GM19467 (cell line): Measurements from ENCODE around the gene ETHE1.
A peak's percentile ranks its signal among the peaks of the same experiment; 100 is the strongest.

Experiments used
- ATAC-seq: cut with Tn5 transposase; IDR thresholded peaks from one replicate; pipeline ENCODE4 v1.9.1; 2021; ENCODE audit warnings: mild to moderate bottlenecking, moderate library complexity; ENCODE audit not compliant: unreplicated experiment

ETHE1 gene, protein sequence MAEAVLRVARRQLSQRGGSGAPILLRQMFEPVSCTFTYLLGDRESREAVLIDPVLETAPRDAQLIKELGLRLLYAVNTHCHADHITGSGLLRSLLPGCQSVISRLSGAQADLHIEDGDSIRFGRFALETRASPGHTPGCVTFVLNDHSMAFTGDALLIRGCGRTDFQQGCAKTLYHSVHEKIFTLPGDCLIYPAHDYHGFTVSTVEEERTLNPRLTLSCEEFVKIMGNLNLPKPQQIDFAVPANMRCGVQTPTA

DNA sequence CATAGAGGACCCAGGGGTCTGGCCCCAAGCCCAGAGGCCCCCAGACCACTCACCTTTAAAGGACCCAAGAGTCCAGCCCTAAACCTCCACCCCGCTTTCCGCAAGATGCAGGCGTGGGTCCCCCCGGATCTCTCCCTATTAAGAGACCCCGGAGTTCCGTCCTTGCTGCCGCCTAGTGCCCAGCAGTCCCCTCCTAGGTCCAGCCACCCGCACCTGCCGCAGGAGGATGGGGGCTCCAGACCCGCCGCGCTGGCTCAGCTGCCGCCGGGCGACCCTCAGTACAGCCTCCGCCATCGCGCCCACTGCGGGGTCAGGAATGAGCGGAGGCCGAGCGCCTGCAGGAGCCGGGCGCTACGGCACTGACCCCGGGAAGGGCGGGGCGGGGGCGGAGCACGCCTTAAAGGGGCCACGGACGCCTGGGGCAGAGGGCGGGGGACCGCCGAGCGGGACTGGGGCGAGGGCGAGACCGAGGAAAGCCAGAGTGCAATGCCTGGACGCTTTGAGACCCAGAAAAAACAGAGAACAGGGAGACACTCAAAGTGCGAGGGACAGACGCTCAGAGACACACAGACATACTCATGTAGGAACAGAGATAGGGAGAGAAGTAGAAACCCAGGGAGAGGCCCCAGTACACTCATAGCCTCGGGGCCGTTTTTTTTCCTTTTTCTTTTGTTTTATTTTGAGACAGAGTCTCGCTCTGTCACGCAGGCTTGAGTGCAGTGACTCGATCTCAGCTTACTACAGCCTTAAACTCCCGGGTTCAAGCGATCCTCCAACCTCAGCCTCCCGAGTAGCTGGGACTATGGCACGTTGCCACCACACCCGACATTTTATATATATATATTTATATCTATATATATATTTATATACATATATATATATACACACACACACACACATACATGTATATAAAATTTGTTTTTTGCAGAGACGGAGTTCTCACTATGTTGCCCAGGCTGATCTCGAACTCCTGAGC lies at the start of gene ETHE1:
ETHE1 (minus strand) TSS at position 318 of the 976 bp plus-strand sequence; CDS start at position 294, 24 bp downstream.
- ATAC-seq: peak; percentile 50

DNA sequence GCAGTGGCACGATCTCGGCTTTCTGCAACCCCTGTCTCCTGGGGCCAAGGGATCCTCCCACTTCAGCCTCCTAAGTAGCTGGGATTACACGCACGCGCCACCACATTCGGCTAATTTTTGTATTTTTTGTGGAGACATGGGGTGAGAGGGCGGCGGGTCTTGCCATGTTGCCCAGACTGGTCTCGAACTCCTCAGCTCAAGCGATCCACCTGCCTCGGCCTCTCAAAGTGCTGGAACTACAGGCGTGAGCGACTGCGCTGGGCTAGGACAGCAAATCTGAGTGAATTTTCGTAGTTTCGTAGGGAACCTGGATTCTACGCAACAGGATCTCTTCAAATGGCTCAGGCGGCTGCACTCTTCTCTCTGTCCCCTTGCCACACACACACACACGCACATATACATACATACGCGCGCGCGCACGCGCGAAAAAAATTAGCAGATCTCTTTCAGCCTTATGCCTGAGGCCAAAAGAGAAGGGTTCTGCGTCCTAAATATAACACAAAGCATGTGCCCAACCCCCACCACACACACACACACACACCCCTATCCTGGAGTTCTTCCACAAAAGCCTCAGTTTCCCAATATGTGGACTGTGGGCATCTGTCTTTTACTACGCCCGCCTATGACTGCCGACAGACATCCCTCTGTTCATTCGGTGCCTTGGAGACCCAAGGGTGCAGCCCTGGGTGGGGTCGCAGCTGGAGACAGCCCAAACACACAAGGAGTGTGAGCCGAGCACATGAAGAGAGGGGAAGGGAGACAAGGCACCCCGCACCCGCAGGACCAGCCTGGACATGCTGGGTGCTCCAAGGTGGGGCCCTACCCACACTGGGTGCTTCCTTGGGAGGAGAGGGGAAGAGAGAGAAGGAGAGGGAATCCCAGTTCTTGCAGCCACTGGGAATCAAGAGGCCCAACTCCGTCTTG lies 49.2 kb upstream of the ETHE1 start:
- ATAC-seq: no peak

DNA sequence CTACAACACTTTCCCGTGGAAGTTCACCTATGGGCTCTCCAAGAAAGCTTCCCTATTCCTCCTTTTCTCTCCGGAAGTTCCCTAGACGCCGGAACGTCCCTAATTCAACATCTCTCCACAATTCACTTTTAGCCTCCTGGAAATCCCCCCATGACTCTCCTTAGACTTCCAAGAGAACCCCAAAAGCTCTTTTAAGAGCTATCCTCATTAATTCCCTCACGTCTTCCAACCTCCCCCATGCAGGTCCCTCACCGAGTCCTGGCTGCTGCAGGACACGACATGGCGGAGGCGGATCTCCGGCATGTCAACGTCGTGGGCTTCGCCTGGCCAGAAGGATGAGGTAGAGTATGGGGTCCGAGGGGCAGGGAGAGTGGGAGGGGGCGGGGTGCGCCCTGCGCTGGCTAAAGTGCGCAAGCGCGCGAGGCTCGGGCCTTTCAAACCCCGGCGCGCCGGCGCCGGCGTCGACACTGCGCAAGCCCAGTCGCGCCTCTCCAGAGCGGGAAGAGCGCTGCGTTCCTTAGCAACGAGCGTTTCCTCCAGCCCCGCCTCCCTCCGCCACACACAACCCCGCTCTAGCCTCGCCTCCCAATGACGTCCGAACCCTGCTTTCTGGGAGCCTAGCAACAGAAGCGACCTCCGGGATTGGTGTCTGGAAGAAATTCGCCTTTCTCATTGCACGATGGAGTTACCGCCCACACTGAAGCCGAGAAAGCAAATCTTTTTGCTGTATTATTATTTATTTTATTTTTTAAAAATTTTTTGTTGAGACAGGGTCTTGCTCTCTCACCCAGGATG lies 48.4 kb upstream of the ETHE1 start, which contains the start of the genes PINLYP and XRCC1:
PINLYP (plus strand) TSS at position 646 of the 795 bp plus-strand sequence. CDS start 1,391 bp downstream, outside the sequence.
XRCC1 (minus strand) TSS at position 372 of the 795 bp plus-strand sequence; CDS start at position 303, 69 bp downstream.
- peak; percentile 99 for ATAC-seq

DNA sequence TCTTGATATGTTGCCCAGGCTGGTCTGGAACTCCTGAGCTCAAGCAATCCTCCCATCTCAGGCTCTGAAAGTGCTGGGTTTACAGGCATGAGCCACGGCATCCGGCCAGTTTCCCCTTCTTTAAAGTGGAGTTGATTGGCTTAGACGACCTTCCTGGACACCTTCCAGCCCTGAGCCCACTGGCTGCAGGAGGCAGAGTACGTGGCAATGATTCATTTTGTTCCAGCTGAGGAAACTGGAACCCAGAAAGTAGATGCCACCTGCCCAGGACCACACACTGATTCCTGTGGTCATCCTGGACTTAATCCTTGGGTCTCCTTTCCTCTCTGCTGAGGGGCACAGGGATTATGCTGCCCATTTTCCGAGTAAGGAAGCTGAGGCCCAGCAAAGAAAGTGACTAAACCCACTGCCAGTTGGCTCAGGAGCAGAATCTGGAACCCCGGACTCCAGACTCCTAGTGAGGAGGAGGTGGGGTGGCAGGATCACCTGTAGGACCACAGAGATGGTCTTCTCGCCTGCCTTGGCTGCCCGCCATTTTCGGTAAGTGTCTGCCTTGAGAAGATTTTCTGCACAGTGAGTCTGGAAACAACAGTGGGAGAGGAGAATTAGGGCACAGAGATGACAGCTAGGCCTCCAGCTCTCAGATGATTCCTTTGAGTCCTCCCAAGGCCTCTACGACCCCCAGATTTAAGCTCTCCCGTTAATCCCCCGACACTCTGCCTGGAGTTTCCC lies 47.6 kb upstream of the ETHE1 start:
- no peak for ATAC-seq

DNA sequence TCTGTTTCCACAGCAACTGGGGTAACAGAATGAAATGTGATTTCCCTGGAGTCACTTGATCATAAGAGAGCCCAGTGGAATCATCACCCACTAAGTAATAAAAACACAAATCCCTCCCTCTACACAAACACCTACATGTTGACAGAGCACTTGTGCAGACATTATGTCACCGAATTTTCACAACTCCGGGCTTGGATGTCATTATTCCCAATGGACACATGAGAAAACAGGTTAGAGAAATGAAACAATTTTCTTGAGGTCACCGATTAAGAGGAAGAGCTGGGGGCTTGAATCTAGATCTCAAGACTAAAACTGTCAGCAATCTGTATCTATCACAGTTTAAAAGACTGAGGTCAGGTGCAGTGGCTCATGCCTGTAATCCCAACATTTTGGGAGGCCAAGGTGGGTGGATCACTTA lies 45.2 kb upstream of the ETHE1 start:
- no peak for ATAC-seq

DNA sequence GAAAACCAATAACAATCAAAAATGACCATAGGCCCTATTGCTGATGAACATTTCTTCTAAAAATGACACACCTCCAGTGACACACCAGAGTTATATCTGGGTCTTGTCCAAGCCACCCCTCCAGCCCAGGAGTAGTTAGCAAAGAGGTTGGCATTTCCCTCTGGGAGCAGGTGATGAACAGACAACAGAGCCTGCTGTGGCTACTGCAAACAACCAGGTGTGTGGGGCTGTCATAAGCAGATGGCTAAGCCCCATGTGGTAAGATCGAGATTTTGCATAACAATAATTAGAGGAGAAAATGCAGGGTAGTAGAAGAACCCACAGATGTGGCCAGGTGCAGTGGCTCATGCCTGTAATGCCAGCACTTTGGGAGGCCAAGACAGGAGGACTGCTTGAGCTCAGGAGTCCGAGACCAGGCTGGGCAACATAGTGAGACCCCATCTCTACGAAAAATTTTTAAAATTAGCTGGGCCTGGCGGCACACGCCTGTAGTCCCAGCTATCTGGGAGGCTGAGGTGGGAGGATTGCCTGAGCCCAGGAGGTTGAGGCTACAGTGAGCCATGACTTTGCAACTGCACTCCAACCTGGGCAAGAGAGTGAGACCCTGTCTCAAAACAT lies 43.3 kb upstream of the ETHE1 start:
- ATAC-seq: no peak

DNA sequence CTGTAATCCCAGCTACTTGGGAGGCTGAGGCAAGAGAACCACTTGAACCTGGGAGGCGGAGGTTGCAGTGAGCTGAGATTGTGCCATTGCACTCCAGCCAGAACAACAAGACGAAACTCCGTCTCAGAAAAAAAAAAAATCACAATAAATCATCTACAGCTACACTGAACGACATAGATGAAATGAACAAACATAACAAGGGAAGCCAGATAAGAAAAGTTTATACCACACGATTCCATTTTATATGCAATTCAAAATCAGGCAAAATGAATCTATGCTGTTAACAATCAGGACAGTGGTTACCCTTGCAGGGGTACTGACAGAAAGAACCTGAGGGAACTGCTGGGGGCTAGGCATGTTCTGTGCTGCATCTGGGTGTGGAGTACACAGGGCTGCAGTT lies 42.7 kb upstream of the ETHE1 start:
- ATAC-seq: no peak

DNA sequence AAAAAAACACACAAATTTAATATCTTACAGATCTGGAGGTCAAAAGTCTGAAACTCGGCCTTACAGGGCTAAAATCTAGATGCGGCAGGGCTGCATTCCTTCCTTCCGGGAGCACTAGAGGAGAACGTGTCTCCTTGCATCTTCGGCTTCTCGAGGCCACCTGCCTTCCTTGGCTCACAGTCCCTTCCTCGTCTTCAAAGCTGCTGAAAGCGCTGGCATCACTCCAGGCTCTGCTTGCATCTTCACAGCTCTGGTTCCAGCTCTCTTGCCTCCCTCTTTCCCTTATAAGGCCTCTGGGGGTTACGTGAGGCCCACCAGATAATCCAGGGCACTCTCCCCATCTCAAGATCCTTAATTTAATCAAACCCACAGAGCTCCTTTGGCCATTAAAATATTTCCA lies 37.8 kb upstream of the ETHE1 start:
- ATAC-seq: no peak

DNA sequence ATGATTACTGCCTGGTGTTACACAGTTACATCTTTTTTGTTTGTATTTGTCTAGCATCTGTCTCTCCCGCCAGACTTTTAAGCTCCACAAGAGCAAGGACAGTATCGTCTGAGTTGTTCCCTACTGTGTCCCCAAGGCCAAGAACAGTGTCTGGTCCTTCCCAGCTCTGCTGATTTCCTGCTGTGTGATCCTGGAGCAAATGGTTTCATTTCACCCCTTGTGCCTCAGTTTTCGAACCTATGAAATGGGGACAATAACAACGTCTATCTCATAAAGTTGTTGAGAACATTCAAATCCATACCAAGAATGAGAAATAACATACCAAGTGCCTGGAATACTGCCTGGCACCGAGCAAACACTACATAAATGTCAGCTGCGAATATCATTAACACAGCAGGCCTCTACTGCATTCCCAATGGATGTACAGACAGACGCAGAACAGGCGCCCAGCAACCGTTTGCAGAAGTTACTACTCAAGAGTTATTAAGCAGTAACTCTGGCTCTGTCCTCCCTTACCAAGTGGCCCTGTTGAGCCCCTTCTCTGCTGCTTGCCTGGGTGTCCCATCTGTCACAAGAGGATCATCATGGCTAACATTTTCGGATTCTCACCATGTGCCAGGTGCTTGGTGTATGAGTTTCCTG lies 36.9 kb upstream of the ETHE1 start:
- no peak for ATAC-seq

DNA sequence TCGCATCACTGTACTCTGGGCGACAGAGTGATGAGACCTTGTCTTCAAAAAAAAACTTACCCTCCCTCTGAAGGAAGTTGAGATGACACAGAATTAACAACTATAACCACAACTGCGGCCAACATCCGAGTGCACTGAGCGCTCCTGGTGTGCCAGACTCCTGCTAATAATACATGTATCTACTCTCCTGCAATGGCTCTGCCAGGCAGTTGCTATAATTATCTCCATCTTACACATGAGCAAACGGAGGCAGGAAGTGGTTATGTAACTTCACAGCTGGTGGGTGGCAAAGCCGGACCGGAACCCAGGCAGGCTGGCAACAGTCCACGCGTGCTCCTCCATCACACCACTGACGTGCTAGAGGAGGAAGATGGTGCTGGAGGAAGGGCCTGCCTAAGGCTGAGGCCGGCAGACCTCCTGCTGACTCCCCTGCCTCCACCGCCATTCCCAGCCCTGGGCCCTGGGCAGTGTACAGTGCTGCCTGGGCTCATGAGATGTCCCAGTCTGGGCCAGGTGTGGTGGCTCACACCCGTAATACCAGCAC lies 35.8 kb upstream of the ETHE1 start:
- ATAC-seq: peak; percentile 75

DNA sequence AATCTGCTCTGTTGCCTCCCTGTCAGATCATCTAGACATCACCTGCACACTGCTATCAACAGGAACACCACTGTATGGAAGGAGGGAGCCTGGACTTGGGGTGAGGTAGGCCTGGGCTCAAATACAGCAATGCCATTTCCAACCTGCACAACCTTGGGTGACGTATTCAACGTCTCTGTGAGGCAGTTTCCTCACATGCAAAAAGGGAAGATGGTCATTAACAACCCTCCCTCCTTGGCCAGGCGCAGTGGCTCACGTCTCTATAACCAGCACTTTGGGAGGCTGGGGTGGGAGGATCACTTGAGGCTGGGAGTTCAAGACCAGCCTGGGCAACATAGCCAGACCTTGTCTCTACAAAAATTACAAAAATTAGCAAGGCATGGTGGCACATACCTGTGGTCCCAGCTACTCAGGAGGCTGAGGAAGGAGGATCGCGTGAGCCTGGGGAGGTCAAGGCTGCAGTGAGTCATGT lies 35.3 kb upstream of the ETHE1 start:
- no peak for ATAC-seq

DNA sequence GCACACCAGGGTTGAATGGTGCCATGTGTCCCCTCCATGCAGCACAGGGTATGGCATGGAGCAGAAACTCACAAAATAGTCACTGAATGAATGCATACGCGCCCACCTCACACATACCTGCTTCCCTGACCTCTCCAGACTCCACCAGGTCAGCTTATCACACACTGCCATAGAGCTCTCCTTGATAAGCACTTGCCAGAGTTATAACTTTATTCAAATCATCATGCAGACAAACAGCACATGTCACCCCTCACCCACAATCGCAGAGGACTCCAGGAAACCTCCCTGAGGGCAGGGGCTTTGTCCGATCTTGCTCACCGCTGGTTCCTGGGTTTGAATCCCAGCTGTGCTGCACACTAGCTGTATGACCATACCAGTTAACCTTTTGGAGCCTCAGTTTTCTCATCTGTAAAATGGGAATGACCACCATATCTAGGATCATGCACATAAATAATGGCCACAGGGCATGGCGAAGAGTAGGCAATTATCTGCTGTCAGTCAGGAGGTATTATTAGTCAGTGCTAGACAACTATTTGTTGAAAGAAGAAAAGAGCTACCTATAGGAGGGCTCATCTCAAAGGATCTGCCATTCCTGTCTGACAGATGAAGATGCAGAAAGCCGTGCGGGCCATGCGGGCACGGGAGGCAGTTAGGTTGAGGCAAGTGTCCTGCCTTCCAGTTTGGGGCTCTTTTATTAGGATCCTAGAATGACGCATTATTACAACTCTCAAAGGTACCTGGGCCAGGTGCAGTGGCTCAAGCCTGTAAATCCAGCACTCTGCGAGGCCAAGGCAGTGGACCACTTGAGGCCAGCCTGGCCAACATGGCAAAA lies 34.4 kb upstream of the ETHE1 start:
- ATAC-seq: no peak

DNA sequence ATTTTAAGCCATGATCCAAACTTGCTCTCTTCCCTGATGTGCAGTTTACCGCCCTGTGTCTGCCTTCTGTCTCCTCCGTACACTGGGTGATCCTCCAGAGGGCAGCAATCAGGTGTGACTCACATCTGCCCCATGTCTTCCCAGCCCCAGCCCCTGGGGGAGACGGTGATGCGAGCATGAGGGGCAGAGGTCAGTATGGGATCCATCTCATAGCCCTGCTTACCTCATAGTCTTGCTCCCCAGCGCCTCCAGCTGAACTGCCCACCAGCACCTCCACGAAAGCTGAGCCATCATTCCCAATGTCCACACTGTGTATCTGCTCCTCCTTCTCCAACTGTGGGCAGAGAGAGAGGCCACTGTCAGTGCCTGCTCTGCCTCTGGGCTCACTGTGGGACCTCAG lies 33.7 kb upstream of the ETHE1 start:
- no peak for ATAC-seq

DNA sequence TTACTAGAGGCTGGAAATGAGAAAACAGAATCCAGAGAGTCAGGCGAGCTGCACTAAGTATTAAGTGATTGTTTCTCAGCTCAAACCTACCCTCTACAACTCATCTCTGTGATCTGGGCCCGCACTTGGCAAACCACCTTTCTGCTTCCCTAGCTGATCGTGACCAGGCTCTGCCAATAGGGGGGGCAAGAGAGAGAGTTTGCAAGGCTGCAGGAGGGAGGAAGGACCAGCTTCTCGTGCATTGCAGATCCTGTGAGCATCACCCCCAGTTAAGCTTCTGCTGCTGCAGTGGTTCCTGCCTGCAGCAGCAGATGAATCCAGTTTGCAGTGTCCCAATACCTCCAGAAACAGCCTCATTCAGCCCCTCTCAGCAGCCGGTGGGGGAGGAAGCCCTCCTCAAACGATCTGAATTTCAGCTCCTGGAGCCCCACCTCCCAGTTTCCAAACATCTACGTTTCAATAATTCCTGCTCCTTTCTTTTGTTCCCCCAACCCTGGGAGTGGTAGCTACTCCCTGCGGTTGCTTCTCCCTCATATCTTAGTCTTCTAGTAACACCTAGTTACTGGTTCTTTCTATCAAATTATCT lies 28.3 kb upstream of the ETHE1 start:
- no peak for ATAC-seq

DNA sequence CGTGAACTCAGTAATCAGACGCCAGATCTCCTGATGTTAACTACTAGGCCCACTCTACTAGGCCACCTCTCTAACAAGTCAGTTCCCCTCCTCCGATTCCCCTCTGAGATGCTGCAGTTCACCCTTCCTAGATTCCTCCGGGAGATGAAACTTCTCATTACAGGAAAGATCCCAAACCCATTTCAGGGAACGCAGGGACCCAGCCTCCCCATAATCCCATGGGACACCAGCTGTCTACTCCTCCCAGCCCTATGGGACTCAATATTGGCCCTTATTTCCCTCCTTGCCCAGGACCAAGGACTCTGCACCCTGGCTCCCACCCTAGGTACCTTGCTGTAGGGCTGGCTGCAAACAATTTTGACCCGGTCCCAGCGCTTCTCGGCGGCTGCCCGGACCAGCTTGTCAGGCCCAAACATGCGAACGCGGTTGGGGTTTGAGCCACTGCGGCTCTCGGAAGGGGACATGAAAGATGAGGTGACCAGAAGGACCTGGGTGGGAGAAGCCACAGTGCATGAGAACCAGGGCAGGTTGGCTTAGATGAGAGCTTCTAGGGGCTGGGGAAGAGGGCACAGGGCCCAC lies 27.4 kb upstream of the ETHE1 start:
- ATAC-seq: no peak

DNA sequence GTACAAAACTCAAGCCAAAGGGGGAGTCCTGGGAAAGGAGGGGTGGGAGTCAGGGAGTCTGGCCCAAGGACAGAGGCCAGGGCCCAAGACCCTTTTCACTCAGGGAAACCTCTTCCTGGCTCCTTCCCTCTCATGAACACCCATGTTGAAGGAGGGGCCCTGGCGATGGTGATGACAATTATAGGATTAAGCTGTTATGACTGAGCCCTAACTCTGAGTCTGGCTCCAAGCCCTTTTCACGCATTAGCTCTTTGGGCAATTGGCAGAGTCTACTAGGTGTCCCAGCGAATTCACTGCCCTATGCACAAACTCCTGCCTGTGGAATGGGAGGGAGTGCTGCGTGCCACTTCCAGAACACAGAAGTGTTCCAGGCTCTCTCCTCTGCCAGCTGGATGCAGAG lies 26.7 kb upstream of the ETHE1 start:
- no peak for ATAC-seq
